22Rv1 (cell line): ENCODE data around the gene ECE2.

Source experiments
- ZFX ChIP-seq: fragments of 450-650 bp; IDR thresholded peaks from 2 replicates; pipeline ENCODE4 v1.6.1; 2017; ENCODE audit warnings: antibody characterized with exemption, borderline replicate concordance
- TF ChIP-seq, protein P1 (sequence below): fragments of 450-650 bp; IDR thresholded peaks from 2 replicates; pipeline ENCODE4 v1.5.1; 2017; ENCODE audit warnings: mild to moderate bottlenecking

DNA sequence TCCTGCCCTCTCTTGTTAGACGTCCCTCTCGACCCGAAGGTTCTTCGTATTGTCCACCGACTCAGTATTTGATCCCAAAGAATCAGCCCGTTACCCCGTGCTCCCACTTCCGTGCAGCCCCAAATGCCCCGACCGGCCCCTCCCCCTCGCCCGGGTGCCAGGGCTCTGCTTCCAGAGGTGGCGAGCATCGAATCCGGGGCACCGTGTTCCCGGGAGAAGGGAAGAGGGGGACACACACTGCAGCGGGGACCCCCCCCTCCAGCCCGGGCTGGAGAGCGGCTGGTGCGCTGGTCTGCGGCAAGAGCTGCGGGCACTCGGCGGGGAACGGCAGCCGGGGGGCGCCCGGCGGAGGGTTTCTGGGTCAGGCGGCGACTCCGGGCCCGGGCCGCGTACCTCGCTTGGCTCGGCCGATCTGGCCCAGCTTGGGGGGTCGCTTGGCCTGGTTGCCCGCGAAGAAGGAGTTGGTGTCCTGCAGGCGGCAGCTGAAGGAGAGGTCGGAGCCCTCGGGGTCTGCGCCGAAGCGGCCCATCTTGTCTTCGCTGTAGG, 15.0 kb upstream of the ECE2 start:
- TF ChIP-seq, protein P1, sequence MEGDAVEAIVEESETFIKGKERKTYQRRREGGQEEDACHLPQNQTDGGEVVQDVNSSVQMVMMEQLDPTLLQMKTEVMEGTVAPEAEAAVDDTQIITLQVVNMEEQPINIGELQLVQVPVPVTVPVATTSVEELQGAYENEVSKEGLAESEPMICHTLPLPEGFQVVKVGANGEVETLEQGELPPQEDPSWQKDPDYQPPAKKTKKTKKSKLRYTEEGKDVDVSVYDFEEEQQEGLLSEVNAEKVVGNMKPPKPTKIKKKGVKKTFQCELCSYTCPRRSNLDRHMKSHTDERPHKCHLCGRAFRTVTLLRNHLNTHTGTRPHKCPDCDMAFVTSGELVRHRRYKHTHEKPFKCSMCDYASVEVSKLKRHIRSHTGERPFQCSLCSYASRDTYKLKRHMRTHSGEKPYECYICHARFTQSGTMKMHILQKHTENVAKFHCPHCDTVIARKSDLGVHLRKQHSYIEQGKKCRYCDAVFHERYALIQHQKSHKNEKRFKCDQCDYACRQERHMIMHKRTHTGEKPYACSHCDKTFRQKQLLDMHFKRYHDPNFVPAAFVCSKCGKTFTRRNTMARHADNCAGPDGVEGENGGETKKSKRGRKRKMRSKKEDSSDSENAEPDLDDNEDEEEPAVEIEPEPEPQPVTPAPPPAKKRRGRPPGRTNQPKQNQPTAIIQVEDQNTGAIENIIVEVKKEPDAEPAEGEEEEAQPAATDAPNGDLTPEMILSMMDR: no peak
- no peak for TF ChIP-seq ZFX
